Activated effector memory CD4-positive, alpha-beta T cell treated with Interleukin-2 at 50 U/mL for 16 hours (primary cell): ENCODE measurements around the gene ZDHHC24.

ENCODE experiments used
- DNase-seq: peaks from one replicate; pipeline ENCODE4 v3.0.0-alpha.2; 2020

ZDHHC24 gene

DNA sequence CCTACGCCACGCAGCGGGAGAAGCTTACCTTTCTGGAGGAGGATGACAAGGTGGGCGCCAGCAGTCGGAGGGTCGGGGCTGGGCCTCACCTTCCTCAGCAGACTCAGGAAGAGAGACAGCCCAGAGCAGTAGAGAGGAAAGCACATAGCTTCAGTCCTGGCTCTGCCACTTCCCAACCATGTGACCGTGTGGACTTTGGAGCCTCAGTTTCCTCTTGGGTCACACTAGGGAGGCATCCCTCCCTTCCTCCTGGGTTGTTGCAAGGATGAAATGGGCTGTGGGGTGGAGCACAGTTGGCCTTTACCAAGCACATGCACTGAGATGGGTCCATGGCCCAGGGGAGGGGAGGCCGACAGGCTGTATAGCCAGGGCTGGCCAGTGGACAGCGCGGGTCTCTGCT, 52.7 kb downstream of the ZDHHC24 start:
- no peak for DNase-seq

DNA sequence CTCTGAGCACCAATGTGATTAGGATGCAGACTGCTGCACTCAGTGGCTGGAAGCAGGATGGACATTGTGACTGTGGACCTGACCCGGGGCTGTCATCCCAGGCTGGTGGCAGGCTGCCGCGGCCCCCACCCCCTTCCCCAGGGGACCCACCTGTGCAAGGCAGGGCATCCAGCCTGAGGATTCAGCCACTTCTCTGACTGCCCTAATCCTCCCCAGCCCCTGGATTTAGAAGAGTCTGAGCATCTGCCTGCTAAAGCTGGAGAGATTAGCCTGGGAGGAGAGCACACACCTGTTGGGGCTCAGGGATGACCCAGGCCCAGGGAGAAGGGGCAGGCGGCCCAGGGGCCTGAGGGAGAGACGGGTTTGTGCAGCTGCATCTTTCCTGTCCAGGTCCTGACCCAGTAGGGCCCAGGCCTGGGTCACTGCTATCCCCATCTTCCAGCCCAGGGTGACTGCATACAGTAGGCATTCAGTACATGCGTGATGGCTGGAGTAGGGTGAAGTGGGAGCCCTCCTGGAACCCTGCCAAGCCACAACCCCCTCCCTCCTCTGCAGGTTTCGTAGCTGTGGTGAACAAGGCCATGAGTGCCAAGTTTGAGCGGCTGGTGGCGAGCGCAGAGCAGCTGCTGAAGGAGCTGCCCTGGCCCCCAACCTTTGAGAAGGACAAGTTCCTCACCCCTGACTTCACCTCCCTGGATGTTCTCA, 53.5 kb downstream of the ZDHHC24 start:
- DNase-seq, result no peak

DNA sequence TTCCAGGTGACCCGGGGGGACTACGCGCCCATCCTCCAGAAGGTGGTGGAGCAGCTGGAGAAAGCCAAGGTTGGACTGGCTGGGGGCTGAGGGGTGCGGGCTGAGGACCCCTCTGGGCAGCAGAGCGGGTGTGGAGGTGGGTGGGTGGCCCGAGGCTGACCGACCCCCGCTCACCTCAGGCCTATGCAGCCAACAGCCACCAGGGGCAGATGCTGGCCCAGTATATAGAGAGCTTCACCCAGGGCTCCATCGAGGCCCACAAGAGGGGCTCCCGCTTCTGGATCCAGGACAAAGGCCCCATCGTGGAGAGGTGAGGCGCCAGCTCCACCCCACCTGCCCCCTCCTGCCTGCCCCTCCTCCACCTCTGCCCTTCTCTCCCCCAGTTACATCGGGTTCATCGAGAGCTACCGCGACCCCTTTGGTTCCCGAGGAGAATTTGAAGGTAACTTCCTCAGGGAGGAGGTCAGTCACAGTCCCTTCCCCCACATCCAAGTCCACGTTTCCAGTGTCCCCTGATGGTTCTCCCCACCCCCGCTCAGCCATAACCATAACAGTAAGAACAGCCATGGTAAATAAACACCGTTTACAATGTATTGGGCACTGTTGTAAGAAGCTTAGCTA, 54.4 kb downstream of the ZDHHC24 start:
- DNase-seq, result no peak

DNA sequence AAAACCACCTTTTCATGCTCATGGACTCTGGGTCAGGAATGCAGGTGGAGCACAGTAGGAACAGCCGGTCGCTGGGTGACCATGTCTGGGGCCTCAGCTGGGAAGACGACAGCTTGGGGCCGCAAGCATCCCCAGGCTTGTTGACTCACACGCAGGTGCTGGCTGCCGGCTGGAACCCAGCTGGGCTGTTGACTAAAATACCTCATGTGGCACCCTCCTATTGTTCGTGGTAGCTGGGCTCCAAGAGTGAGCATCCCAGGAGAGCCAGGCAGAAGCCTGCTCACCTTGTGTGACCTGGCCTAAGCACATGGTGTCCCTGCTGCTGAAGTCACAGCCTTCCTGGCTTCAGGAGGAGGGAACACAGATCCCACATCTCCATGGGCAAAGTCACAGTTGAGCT, 56.2 kb downstream of the ZDHHC24 start:
- DNase-seq, result no peak

DNA sequence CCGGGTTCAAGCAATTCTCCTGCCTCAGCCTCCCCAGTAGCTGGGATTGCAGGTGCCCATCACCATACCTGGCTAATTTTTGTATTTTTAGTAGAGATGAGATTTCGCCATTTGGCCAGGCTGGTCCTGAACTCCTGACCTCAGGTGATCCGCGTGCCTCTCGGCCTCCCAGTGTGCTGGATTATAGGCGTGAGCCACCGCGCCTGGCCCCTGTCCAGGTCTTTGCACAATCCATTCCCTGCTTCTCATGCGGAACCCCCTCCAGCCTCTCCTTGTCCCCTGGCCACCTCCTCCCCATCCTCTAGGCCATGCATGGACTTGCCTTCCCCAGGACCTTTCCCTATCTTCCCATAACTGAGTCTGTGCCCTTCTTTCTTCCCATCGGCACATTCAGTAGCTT, 56.9 kb downstream of the ZDHHC24 start:
- no peak for DNase-seq

DNA sequence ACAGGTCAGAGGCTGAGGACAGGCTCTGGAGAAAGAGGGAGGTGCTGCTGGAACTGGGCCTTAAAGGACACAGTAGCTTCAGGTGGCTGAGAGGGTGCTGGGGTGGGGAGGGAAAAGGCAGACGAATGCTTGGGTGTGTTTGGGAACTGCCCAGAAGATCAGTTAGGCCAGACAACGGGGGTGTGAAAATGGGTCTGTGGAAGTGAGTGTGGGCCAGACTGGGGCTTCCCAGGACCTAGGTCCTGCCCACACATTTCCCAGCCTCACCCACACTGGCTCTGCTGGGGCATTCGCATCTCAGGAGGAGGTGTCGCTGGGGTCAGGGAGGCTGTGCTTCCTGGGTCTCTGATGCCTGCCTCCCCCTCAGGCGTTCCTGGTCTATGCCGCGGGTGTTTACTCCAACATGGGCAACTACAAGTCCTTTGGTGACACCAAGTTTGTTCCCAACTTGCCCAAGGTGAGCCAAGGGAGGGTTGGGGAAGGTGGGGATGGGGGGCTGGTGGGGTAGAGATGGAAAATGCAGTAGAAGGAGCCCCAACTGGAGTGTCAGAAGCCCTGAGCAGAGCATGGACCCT, 61.0 kb downstream of the ZDHHC24 start:
- DNase-seq, result no peak

DNA sequence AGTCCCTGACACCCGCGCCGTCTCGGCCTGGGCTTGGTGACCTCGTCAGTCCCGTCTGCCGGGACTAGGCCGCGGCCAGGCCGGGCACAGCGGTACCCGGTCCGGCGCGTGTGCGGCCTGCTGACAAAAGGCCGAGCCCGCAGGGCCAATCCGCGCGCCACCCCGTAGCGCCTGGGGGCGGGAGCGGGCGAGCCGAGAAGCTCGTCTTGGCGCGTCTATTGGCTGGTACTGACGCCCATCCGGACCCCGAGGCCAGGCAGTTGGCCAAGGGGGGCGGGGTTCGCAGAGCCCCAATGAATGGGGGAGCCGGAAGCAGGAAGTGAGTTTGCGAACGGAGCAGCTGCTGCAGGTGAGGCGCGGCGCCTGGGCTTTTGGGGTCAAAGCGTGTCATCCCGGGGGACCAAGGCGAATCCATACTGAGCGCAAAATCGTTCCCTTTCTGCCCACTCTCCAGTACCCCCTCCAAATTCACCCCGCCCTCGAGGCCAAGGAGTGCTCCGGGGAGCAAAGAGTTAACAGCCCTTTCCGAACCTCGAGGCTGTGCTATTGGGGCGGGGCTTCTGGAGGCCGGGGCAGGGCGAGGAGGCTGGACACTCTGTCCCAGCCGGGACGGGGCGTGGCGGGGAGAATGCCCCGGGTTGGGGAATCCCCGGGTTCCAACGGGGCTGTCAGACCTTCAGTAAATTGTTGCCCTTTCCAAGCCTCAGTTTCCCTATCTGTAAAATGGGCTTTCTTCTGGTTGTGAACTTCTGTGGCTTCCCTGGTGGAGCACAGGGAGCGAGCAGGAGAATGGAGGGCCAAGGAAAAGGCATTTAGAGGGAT, 65.5 kb downstream of the ZDHHC24 start, which contains the start of gene DPP3:
Gene DPP3, plus strand, starts transcription at position 318 of the 822 bp plus-strand sequence. CDS start 1,767 bp downstream, outside the sequence.
- DNase-seq, result peak; percentile 95

DNA sequence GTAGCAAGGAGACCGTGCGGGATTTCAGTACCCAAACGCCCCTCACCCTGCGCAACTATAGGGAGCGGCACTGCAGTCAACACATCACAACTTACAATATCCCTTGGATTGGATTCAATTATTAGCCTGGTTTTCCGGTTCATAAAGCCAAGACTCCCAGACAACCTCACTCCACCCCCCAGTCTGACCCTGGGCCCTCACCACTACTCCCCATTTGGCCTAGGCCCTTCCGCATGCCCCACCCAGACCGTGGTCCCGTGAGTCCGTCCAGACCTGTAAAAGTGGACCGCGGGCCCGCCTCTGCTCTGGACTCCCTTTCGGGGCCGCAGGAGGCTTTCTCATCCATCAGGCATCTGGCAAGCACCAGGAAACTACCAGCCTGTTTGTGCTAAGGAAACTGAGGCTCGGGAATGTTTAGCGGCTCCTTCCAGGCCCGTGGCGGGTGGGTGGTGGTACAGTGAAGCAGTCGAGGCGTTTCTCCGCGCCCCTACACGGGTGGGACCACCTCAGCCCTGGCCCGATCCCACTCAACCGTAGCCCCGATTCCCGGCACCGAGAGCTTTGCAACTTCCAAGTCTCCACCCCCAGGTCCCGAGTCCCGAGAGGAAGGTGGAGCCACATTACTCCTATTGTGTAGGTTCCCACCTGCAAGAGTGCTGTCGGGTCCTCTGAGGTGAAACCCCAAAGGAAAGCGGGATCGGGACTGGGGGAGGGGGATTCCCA, 66.3 kb downstream of the ZDHHC24 start:
- DNase-seq, result no peak

DNA sequence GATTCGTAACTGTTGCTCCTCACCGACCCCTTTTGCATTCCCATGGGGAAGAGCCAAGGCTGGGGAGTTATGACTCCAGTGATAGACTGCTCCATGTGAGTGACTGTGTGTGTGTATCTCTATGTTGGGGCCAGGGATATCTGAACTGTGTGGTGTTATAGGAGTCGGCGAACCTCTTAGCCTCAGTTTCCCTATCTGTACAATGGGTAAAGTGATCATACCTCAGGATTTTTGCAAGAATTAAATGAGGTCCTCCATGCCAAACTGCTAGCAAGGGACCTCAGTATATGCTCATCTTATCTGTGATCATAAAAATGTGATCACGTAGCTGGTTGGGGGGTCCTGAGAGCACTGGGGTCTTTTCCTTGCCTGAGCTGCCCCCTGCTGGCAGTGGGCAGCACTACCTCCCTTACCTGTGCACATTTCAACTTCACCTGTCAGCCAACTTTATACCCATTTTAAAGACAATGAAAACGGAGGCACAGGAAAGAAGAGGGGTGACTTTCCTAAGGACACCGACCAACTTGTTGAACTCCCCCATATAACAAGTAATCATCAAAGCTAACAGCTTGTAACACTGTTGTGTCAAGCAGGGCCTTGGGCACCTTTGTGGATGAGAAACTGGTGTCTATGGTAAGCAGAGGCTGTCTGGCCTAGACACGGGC, 67.0 kb downstream of the ZDHHC24 start:
- DNase-seq, result no peak

DNA sequence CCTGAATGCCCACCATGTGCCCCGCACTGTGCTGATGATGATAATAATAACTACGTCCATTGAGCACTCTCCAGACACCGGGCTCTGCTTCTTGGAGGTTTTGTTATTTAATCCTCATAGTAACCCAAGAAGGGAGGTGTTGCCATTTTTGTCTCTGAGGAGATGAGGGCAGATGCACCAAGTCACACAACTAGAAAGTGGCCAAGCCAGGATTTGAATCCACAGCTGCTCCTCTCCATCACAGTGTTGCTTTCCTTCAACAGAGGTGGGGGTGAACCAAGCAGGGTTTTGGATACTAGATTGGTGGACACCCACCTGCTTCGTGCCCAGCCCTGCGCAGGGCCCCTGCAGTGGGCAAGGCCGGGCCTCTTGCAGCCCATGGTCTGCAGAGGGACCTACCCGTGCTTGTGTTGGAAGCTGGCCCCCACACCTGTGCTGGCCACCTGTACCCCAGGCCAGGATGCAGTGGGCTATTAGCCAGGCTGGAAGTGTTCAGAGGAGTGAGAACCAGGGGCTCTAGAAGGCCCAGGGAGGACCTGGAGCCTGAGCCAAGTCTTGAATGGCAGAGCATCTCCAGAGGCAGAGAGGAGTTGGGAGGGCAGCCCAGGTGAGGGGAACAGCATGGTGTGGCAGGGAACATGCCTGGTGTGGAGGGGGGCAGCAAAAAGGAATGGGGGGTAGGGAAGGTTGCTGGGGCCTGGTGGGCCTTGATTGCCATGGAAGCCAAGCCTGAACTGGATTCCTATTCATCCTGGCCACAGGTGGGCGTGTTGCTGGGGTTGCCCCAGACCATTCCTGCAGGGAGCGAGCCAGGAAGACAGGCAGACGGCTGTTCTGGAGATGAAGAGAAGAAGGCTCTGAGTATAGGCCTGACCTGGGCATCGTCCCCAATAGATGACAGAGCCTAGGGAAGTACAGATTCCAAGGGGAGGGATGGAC, 68.3 kb downstream of the ZDHHC24 start:
- no peak for DNase-seq

DNA sequence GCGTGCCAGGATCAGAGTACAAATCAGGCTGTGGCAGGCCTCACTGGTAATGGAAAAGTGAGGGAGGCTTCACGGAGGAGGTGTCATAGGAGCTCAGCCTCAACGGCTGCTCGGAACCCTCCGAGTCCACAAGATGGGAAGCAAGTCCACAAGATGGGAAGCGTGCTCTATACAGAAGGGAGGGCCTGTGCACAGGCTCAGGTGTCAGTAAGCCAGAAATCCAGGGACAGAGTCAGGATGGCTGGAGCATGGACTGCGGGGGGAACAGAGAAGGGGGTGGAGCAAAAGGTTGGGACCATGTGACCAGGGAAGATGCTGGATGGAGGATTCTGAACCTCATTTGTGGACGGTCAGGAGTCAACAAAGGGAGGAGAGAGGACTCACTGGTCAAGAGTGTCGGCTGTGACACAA, 69.0 kb downstream of the ZDHHC24 start:
- DNase-seq, result no peak

DNA sequence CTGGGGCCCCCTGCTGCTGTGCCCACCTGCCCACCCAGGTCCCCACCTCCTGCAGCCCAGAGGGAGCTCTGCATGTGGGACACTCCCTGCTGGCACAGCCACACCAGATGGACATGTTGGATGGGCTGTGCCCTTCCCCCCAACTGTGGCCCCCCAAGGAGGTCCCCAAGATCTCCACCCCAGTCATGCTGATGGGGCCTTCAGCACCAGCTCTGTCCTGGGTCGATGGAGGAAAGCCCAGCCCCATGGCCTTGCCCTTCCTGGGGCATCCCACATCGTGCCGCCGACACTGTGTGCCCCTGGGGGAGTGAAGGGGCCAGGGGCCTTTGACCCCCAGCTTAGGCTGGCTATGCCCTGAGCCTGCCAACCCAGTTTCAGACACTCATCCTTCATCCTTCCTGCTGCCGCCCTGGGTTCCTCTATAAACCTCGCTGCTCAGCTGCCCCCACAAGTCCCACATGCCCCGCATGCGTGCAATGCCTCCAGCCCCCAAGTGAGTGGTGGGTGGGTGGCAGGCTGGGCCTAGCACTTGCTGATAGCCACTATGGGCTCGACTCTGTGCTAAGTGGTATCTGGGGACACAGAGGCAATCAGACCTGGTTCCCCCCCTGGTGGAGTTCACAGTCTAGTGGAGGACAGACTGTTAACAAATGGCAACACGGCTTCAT, 69.5 kb downstream of the ZDHHC24 start:
- no peak for DNase-seq

DNA sequence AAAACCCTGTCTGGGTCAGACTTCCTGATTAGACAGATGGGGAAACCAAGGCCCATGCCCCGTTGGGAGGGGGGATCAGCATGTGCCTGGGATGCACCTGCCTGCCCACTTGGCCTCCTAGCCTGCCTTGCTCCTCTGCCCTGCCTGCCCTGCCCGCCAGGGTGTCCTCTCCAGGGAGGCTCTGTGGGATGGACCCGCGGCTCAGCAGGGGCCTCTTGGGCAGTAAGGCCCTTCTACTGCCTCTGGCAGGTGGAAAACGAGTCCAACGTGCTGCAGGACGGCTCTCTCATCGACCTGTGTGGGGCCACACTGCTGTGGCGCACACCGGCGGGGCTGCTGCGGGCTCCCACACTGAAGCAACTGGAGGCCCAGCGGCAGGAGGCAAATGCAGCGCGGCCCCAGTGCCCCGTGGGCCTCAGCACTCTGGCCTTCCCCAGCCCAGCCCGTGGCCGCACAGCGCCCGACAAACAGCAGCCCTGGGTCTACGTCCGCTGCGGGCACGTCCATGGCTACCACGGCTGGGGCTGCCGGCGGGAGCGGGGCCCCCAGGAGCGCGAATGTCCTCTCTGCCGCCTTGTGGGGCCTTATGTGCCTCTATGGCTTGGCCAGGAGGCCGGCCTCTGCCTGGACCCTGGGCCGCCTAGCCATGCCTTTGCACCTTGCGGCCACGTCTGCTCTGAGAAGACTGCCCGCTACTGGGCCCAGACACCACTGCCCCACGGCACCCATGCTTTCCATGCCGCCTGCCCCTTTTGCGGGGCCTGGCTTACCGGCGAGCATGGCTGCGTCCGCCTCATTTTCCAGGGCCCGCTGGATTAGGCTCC, 70.3 kb downstream of the ZDHHC24 start:
- no peak for DNase-seq

DNA sequence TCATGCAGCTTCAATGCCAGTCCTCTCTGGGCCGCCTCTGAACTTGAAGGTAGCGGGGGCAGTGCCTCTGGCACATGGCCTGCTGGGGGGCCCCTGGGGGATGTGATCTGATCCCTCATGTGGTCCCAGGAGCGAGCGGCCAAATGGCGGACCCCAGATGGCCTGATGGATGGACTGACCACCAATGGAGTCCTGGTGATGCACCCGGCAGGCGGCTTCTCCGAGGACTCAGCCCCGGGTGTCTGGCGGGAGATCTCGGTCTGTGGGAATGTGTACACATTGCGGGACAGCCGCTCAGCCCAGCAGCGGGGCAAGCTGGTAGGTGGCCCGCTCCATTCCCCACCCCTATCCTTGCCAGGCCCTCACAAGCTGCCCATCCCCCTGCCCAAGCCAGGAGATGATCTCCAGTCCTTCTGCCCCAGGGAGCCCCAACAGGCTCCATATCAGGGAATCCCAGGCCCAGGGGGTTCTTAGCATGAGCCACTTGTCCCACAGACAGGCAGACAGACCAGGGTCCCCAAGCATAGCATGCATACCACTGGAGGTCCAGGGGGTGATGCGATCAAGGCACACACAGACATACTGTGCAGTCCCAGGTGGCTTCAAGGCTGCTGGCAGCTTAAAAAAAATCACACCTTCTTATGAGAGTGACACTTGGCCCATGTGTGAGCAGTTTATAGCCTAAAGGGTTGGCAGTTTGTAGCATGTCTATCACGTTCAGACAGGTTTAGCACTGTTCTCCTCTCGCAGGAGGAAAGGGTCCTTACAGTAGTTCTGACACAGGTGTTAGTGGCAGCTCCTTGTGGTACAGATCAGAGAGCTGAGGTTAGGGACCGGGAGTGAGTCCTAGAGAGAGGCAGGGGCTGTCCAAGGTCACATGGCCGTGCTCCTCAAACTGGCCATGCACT, 72.0 kb downstream of the ZDHHC24 start:
- DNase-seq, result no peak

DNA sequence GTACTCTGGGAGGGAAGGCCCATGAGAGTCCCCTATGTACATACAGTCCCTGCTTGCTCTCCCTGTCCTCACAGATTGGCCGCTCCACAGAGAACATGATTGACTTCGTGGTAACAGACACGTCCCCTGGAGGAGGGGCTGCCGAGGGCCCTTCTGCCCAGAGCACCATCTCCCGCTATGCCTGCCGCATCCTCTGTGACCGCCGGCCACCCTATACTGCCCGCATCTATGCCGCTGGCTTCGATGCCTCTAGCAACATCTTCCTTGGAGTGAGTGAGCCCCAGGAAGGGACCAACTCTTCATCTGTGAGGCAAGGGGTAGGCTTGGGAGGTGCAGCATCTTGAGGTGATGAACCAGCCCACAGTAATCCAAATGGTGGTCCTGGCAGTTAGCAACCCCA, 72.7 kb downstream of the ZDHHC24 start:
- DNase-seq, result no peak

DNA sequence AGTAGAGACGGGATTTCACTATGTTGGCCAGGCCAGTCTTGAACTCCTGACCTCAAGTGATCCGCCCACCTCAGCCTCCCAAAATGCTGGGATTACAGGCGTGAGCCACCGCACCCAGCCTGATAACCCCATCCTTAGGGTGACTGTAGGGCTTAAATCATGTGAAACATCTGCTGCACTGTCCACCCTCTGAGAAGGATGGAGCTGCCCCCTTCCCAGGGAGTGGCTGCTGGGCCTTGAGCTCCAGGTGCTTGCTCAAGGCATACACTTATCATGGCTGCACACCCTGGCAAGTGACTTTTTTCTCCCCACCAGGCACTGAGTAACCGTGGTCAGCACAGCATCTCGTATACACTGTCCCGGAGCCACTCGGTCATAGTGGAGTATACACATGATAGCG, 73.8 kb downstream of the ZDHHC24 start:
- no peak for DNase-seq

DNA sequence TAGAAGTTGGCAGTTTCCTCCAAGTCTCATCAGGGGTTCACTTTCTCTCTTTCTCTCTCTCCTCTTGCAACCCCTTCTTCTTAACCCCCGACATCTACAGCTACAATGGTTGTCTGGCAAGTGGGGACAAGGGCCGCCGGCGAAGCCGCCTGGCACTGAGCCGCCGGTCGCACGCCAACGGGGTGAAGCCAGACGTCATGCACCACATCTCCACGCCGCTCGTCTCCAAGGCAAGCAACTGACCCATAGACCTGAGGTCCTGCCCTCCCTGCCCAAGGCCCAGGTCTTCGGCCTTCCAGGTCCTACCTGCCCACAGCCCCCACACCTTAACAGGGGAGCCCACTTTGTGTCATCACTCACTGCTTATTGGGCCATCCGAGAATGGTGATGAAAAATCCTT, 74.7 kb downstream of the ZDHHC24 start:
- no peak for DNase-seq
